Breast epithelium (tissue), 4 donors: ENCODE data around the gene TRIP4. TPM values are rescaled to one million over a fixed set of nuclear protein-coding genes. Genes with fewer than 3 reads are reported as not detected.

Experiments
- DNase-seq, 2 donors: peaks; one replicate each; pipeline ENCODE4 v3.0.0-alpha.2; 2019; ENCODE audit warnings: low spot score in 2 of 2
- H3K27ac ChIP-seq, 2 donors: fragments of 200-600 bp; sonication (generic) in 1 of 2; one replicate each; pipeline ENCODE4 v1.5.1; 2016 to 2019; ENCODE audit warnings: mild to moderate bottlenecking in 1 of 2
- H3K27me3 ChIP-seq, 2 donors: fragments of 200-600 bp; sonication (generic) in 1 of 2; one replicate each; pipeline versions ENCODE4 v1.5.1 to v1.6.0; 2017 to 2019; ENCODE audit warnings: control low read depth in 1 of 2, mild to moderate bottlenecking in 1 of 2
- H3K36me3 ChIP-seq: fragments of 200-600 bp; one replicate; pipeline ENCODE4 v1.5.1; 2019
- H3K4me1 ChIP-seq, 2 donors: fragments of 200-600 bp; sonication (generic); one replicate each; pipeline ENCODE4 v1.5.1; 2016 to 2019; ENCODE audit warnings: control low read depth in 1 of 2
- H3K4me3 ChIP-seq, 3 donors: fragments of 200-600 bp; sonication (generic); 1 replicate in 2 of 3; 2 replicates in 1 of 3; pipeline ENCODE4 v1.5.1; 2016 to 2019; ENCODE audit warnings: mild to moderate bottlenecking in 3 of 3, moderate library complexity in 2 of 3
- H3K9me3 ChIP-seq, 2 donors: fragments of 200-600 bp; sonication (generic) in 1 of 2; one replicate each; pipeline ENCODE4 v1.5.1; 2016 to 2019; ENCODE audit warnings: control low read depth in 1 of 2
- CTCF ChIP-seq, 3 donors: fragments of 450-650 bp; IDR thresholded peaks; one replicate each; pipeline ENCODE4 v1.5.1; 2016 to 2017; ENCODE audit warnings: antibody characterized with exemption in 3 of 3, mild to moderate bottlenecking in 3 of 3, moderate library complexity in 3 of 3
- POLR2A ChIP-seq: fragments of 450-650 bp; IDR thresholded peaks from one replicate; pipeline ENCODE4 v1.6.1; 2016; ENCODE audit warnings: antibody characterized with exemption, mild to moderate bottlenecking, moderate library complexity
- POLR2AphosphoS5 ChIP-seq, 3 donors: sonication (generic); formaldehyde crosslinking; IDR thresholded peaks; one replicate each; pipeline ENCODE4 v1.6.1; 2017; ENCODE audit warnings: antibody characterized with exemption in 3 of 3
- intact Hi-C: fragments of 100-400 bp; cut with DNase I; formaldehyde crosslinking; loops from one replicate; pipeline ENCODE4 v1.15.1; 2023; ENCODE audit warnings: low total_unique reads
- total RNA-seq, 3 donors: library from RNA; depleted of rRNA; stranded (reverse); fragments of >200 nt; gene quantifications; one replicate each; pipeline ENCODE4 v1.1.0, GENCODE V29; 2016

Gene TRIP4
- total RNA-seq, 3 donors from 2014 or later, result 11.8 to 17.1 (median 16.1) TPM

GRCh38 chr15:64460206-64460723, 72.6 kb downstream of the TRIP4 start, which contains the start of gene ZNF609:
Gene ZNF609 (plus strand): TSS chr15:64460578. CDS start chr15:64499420, 38,842 bp downstream.
- H3K36me3 ChIP-seq, result no peaks in the 10 kb centered on the region
- peak; percentile 88 to 90 for DNase-seq
- peaks cover 3 to 6% of the 10 kb centered on the region in 2 donors for H3K4me1 ChIP-seq
- TF ChIP-seq CTCF (IDR thresholded peaks at IDR 0.05) (no peak), POLR2AphosphoS5 (IDR thresholded peaks at IDR 0.05) (peak; percentile 55 to 77 (median 65)), POLR2A (peak; percentile 46)
- H3K27me3 ChIP-seq, result no peaks in the 10 kb centered on the region
- peak within 1 kb of the TSS; percentile 81 to 91 (median 85) for H3K4me3 ChIP-seq
- intact Hi-C loops, result no loop called here
- H3K27ac ChIP-seq, result peak within 1 kb of the TSS; percentile 91 to 97
- H3K9me3 ChIP-seq, result no peaks in the 10 kb centered on the region

GRCh38 chr15:64460724-64461720, 73.4 kb downstream of the TRIP4 start:
- Histone ChIP-seq H3K4me3 (peak overlapping the region; percentile 81 to 91 (median 85)), H3K4me1 (peaks cover 3 to 6% of the 10 kb centered on the region in 2 donors), H3K36me3 (no peaks in the 10 kb centered on the region), H3K27ac (peak overlapping the region; percentile 91 to 97), H3K27me3 (no peaks in the 10 kb centered on the region), H3K9me3 (no peaks in the 10 kb centered on the region)
- intact Hi-C loops, result no loop called here
- DNase-seq, result peak in 1 of 2 donors; percentile 27
- TF ChIP-seq CTCF (IDR thresholded peaks at IDR 0.05), result peak in 1 of 3 donors; percentile 16
- no peak for TF ChIP-seq POLR2A
- TF ChIP-seq POLR2AphosphoS5 (IDR thresholded peaks at IDR 0.05), result peak in 1 of 3 donors; percentile 24

GRCh38 chr15:64461721-64462162, 74.1 kb downstream of the TRIP4 start:
- Histone ChIP-seq H3K4me3 (peak overlapping the region; percentile 81 to 91 (median 85)), H3K4me1 (peaks cover 3 to 8% of the 10 kb centered on the region in 2 donors), H3K36me3 (no peaks in the 10 kb centered on the region), H3K27me3 (no peaks in the 10 kb centered on the region), H3K9me3 (no peaks in the 10 kb centered on the region), H3K27ac (peak overlapping the region; percentile 91 to 97)
- DNase-seq, result no peak
- TF ChIP-seq POLR2A, result no peak
- TF ChIP-seq POLR2AphosphoS5 (IDR thresholded peaks at IDR 0.05), result peak in 1 of 3 donors; percentile 2
- intact Hi-C loops, result no loop called here

GRCh38 chr15:64462492-64462891, 74.9 kb downstream of the TRIP4 start:
- DNase-seq, result no peak
- Histone ChIP-seq H3K27me3 (no peaks in the 10 kb centered on the region), H3K36me3 (no peaks in the 10 kb centered on the region), H3K4me3 (no peak overlapping the region), H3K27ac (peak overlapping the region; percentile 91 to 97), H3K9me3 (no peaks in the 10 kb centered on the region), H3K4me1 (peaks cover 3 to 8% of the 10 kb centered on the region in 2 donors)
- TF ChIP-seq POLR2A, result no peak
- TF ChIP-seq POLR2AphosphoS5 (IDR thresholded peaks at IDR 0.05), result no peak
- TF ChIP-seq CTCF (IDR thresholded peaks at IDR 0.05), result no peak
- intact Hi-C loops, result no loop called here

GRCh38 chr15:64464276-64465005, 76.8 kb downstream of the TRIP4 start:
- Histone ChIP-seq H3K4me1 (peaks cover 3 to 8% of the 10 kb centered on the region in 2 donors), H3K27me3 (no peaks in the 10 kb centered on the region), H3K4me3 (no peak overlapping the region), H3K9me3 (no peaks in the 10 kb centered on the region), H3K27ac (no peak overlapping the region), H3K36me3 (no peaks in the 10 kb centered on the region)
- no peak for TF ChIP-seq POLR2A
- no peak for TF ChIP-seq CTCF (IDR thresholded peaks at IDR 0.05)
- no peak for TF ChIP-seq POLR2AphosphoS5 (IDR thresholded peaks at IDR 0.05)
- intact Hi-C loops, result no loop called here
- DNase-seq, result no peak
